ENCODE data around the gene ZNF408.

GRCh38 chr11:46729110-46730027 is 28.5 kb downstream of the ZNF408 start:
- TF ChIP-seq CTCF (IDR thresholded peaks at IDR 0.05), result no peak
- TF ChIP-seq POLR2AphosphoS5 (IDR thresholded peaks at IDR 0.05), result no peak
- TF ChIP-seq POLR2A (IDR thresholded peaks at IDR 0.05), result no peak

Measured in prostate gland (tissue), 2 donors.